GM19468 (cell line): ENCODE measurements around the gene OLFML3.
"Not testable (repeated sequence)": the region's sequence is repeated elsewhere in the genome, so short reads cannot be mapped to it uniquely, and the experiment has no call there.

Source experiments
- ATAC-seq: cut with Tn5 transposase; IDR thresholded peaks from one replicate; pipeline ENCODE4 v1.9.1; 2021; ENCODE audit warnings: mild to moderate bottlenecking, moderate library complexity, moderate number of reproducible peaks; ENCODE audit not compliant: unreplicated experiment; ENCODE audit errors: extremely low read depth

OLFML3 gene

GRCh38 chr1:114019724-114020123, 40.5 kb downstream of the OLFML3 start:
- ATAC-seq: not testable (repeated sequence)

DNA sequence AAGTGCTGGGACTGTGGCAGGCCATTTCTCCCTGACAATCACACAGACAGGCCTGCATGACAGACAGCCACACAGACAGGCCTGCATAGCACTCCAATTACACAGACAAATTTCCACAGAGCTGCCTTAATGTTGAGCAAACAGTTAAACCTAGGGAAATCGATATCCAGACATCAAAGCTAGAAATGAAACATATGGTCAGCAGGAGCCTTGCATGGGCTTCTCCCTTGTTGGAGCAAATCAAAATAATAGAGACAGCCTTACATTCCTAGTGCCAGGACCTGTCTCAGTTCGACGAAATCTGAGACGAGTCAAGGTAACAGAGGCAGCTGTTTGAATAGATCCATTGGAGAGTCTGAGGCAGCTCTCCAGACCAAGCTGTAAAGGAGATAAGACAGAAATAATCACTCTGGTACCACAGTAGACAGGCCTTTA, 42.4 kb downstream of the OLFML3 start:
- no peak for ATAC-seq

GRCh38 chr1:114022877-114023276, 43.6 kb downstream of the OLFML3 start:
- ATAC-seq: no peak

GRCh38 chr1:114023377-114023776, 44.1 kb downstream of the OLFML3 start:
- ATAC-seq: no peak

- no peak for ATAC-seq
Measured at GRCh38 chr1:114024049-114024448, 44.8 kb downstream of the OLFML3 start.

DNA sequence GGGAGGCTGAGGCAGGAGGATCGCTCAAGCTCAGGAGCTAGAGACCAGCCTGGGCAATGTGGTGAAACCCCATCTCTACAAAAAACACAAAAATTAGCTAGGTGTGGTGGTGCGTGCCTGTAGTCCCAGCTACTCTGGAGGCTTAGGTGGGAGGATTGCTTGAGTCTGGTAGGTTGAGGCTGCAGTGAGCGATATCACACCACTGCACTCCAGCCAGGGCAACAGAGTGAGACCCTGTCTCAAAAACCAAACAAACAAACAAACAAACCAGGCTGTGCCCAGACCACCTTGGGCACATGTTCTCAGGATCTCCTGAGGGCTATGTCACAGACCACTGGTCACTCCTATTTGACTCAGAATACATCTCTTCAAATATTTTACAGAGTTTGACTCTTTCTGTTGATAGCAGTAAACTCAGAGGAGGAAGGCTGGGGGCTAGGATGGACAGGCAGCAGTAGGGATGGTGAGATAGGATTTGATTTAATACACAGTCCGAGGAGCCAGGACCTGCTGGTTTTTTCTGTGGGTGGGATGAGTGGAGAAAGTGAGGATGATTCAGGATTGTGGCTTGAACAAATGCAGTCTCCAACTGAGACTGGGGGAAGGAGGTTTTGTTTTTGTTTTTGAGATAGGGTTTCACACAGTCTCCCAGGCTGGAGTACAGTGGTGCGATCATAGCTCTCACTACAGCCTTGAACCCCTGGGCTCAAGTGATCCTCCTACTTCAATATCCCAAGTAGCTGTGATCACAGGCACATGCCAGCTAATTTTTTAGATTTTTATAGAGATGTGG, 46.5 kb downstream of the OLFML3 start:
- ATAC-seq: no peak

GRCh38 chr1:114026797-114027196, 47.5 kb downstream of the OLFML3 start:
- no peak for ATAC-seq
